ENCODE data around the gene TOR1AIP2.

GRCh38 chr1:179865377-179865776, 12.2 kb downstream of the TOR1AIP2 start:
- TF ChIP-seq EZH2 (IDR thresholded peaks at IDR 0.05; ENCODE audit: borderline replicate concordance, low read depth, low read length, severe bottlenecking) = no peak
- TF ChIP-seq CTCF (IDR thresholded peaks at IDR 0.05; ENCODE audit: borderline replicate concordance, extremely low read depth, low read length, poor library complexity, severe bottlenecking) = no peak
